ENCODE results near the gene ERBB2. TPM values are rescaled to one million over a fixed set of nuclear protein-coding genes. Genes with fewer than 3 reads are reported as not detected.

The ERBB2 gene
- total and polyA plus RNA-seq, 10 of the 15 experiments (the other 5 are each of a cell fraction or from before 2014, with no cell fraction given) = 0.39 to 7.0 (median 4.3) TPM

GRCh38 chr17:39777534-39778365, 77.9 kb downstream of the ERBB2 start (continued):
- TF ChIP-seq CUX1 (IDR thresholded peaks at IDR 0.05; ENCODE audit: insufficient replicate concordance, low read depth, low read length) = no peak
- peak; percentile 61; the same call in 1 of the 2 replicates for TF ChIP-seq ATF7 (IDR thresholded peaks at IDR 0.05; ENCODE audit: low read depth)
- TF ChIP-seq ZNF274 (IDR thresholded peaks at IDR 0.05; ENCODE audit: insufficient read depth, insufficient read length) = no peak
- TF ChIP-seq EZH2 (IDR thresholded peaks at IDR 0.05; ENCODE audit: borderline replicate concordance, control insufficient read depth, low read depth, low read length) = no peak
- no peak for TF ChIP-seq ZSCAN29 (IDR thresholded peaks at IDR 0.05)
- no peak for TF ChIP-seq RCOR1 (conservative IDR thresholded peaks at IDR 0.05; ENCODE audit: low read depth, low read length)
- TF ChIP-seq HSF1 (IDR thresholded peaks at IDR 0.05; ENCODE audit: low read depth, low read length) = no peak
- TF ChIP-seq RB1 (IDR thresholded peaks at IDR 0.05; ENCODE audit: borderline replicate concordance) = no peak
- no peak; the same call in none of the 2 replicates for TF ChIP-seq SMAD5 (IDR thresholded peaks at IDR 0.05; ENCODE audit: low read depth)
- TF ChIP-seq ZBTB4 (CRISPR knock-in tag; IDR thresholded peaks at IDR 0.05) = no peak
- TF ChIP-seq CREM (IDR thresholded peaks at IDR 0.05; ENCODE audit: low read depth) = peak; percentile 50
- TF ChIP-seq MXI1 (IDR thresholded peaks at IDR 0.05; ENCODE audit: low read depth, low read length) = peak; percentile 76; the same call in 1 of the 2 replicates
- no peak for TF ChIP-seq BACH1 (IDR thresholded peaks at IDR 0.05; ENCODE audit: borderline replicate concordance)
- 0 out of 2 replicates have a peak, but pooled peaks have one; percentile 51 for TF ChIP-seq TCF12 (IDR thresholded peaks at IDR 0.05; ENCODE audit: low read depth, low read length)
- no peak for TF ChIP-seq RBBP5 (conservative IDR thresholded peaks at IDR 0.05)
- no peak for TF ChIP-seq SIN3A (IDR thresholded peaks at IDR 0.05; ENCODE audit: low read depth, low read length)
- TF ChIP-seq ZNF384 (IDR thresholded peaks at IDR 0.05; ENCODE audit: borderline replicate concordance, low read depth, low read length) = peak; percentile 95
- TF ChIP-seq JUND (IDR thresholded peaks at IDR 0.05; ENCODE audit: low read depth, low read length) = 0 out of 2 replicates have a peak, but pooled peaks have one; percentile 35
- peak; percentile 72; the same call in 1 of the 2 replicates for TF ChIP-seq MEF2A (IDR thresholded peaks at IDR 0.05; ENCODE audit: insufficient read depth, low read depth, low read length)
